ENCODE measurements around the gene LCMT2.

DNA sequence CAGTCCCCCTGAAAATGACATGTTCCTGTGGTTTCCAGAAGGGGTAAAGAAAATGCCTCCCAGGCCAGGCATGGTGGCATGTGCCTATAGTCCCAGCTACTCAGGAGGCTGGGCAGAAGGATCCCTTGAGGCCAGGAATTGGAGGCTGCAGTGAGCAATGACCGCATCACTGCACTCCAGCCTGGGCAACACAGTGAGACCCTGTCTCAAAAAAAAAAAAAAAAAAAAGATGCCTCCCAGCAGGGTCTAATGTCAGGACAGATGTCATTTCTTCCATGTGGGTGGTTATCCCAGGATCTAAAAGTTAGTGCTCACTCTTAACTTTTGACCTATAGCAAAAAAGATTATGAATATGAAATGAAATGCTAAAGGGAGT, 13.4 kb downstream of the LCMT2 start:
- no peak for TF ChIP-seq CTCF (IDR thresholded peaks at IDR 0.05; ENCODE audit: poor library complexity, severe bottlenecking)
- TF ChIP-seq REST (IDR thresholded peaks at IDR 0.05; ENCODE audit: borderline replicate concordance), result no peak
- TF ChIP-seq EP300 (conservative IDR thresholded peaks at IDR 0.05; ENCODE audit: poor library complexity, severe bottlenecking), result no peak
- TF ChIP-seq TAF1 (IDR thresholded peaks at IDR 0.05; ENCODE audit: low read depth), result no peak
- TF ChIP-seq POLR2AphosphoS5 (IDR thresholded peaks at IDR 0.05), result no peak
